ENCODE measurements around the gene ARHGDIG.

GRCh38 chr16:264440-264951 is 15.9 kb upstream of the ARHGDIG start:
- TF ChIP-seq CTCF (IDR thresholded peaks at IDR 0.05; ENCODE audit: extremely low read depth in 1 of 2, insufficient read depth in 1 of 2, low read depth in 1 of 2, low read length in 2 of 2) (no peak), POLR2A (IDR thresholded peaks at IDR 0.05; ENCODE audit: low read depth, low read length) (no peak)

Data from endothelial cell of umbilical vein (primary cell).